Esophagus mucosa (tissue), 1 donor: Measurements from ENCODE around the gene FGD5. TPM values are rescaled to one million over a fixed set of nuclear protein-coding genes. Genes with fewer than 3 reads are reported as not detected.

Experiments used
- total RNA-seq: library from RNA; stranded (reverse); gene quantifications from one replicate; pipeline ENCODE4 v1.2.4, GENCODE V29; 2023
- donor health status: DM: yes; HTN: yes; CAD: no.

Gene FGD5
- total RNA-seq, 1 donor from 2014 or later: 2.5 TPM

Other genes with a start within 250 kb of the FGD5 start
- gene CCDC174, start 167.2 kb upstream of the FGD5 start, total RNA-seq: 9.9 TPM
- 0.24 TPM for gene C3orf20, start 143.8 kb upstream of the FGD5 start, total RNA-seq
- gene NR2C2, start 128.6 kb downstream of the FGD5 start, total RNA-seq: 19.2 TPM
- 46.4 TPM for gene MRPS25, start 246.4 kb downstream of the FGD5 start, total RNA-seq